Astrocyte of the spinal cord (primary cell): ENCODE data around the gene KCP.

Experiments
- DNase-seq: peaks from one replicate; pipeline ENCODE4 v3.0.0; 2011; ENCODE audit warnings: low read depth, low spot score
- H3K4me3 ChIP-seq: 2 replicates; pipeline ENCODE4 v1.5.1; 2011; ENCODE audit warnings: low read depth, mild to moderate bottlenecking, low read length, moderate library complexity
- in situ Hi-C: cut with HindIII; loops from 2 replicates; pipeline ENCODE4 v1.10.0; 2017; ENCODE audit warnings: low sequenced_read_pairs
- TF ChIP-seq, protein P1 (sequence below): IDR thresholded peaks from 2 replicates; pipeline ENCODE4 v1.5.1; 2012; ENCODE audit warnings: low read depth, mild to moderate bottlenecking, low read length, inconsistent platforms

Gene KCP

DNA sequence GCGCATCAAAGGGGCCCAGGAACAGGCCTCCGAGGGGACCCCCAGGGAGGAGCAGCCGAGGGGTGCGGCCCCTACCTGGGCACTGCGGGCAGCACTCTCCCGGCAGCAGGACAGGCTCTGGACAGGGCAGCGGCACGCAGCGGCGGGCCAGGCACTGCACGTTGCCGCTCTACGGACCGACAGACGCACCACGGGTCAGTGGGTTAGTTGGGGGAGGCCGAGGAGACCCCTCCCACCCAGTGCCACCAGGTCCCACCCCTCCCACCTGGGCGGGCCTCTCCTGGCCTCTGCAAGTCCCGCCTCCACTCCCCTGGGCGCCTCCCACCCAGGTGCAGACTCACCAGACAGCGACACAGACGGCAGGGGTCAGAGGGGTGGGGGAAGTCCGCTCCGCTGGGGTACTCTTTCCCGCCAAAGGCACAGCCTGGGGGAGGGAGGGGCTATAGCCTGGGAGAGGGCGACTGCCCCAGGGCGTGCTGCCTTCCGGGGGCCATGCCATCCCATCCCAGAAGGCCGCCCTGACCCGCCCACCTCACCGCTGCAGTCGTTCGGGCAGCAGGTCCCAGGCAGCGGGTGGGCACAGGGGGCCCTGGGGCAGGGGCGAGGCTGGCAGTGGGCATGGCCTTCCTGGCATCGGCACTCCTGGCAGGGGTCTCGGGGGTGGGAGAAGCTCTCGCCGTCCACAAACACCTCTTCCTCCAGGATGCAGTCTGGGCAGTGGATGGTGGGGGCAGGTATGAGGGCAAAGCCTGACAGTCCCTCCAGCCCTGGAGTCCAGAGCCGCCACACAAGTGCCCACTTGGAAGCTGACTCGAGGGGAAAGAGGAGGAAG lies 19.2 kb downstream of the KCP start:
- no peak for DNase-seq

DNA sequence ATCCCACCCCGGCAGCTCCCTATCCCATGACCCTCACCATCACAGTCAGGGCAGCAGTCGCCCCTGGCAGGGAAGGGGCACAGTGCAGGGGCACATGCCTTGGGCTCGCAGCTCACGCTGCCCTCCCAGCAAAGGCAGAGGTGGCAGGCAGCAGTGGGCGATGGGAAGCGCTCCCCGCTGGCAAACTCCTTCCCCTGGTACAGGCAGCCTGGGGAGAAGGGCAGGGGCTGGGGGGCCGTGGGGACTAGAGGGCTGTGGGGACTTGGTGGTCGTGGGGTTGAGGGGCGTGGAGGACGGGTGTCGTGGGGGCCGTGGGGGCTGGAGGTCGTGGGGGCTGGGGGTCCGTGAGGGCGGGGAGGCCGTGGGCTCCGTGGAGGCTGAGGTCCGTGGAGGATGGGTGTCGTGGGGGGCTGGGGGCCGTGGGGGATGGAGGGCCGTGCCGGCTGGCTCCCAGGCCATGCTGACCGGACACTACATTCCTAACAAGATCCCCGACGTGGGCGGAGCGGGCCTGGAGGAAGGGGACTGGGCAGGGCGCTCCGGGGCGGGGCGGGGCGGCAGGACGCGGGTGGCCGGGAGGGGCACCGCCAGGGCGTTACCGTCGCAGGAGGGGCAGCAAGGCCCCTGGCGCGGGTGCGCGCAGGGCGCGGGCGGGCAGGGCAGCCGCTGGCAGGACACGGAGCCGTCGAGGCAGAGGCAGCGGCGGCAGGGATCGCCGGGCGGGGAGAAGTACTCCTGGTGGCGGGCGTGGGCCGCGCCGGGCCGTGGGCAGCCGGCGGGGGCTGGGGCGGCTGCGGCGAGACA lies 20.0 kb downstream of the KCP start:
- TF ChIP-seq, protein P1, sequence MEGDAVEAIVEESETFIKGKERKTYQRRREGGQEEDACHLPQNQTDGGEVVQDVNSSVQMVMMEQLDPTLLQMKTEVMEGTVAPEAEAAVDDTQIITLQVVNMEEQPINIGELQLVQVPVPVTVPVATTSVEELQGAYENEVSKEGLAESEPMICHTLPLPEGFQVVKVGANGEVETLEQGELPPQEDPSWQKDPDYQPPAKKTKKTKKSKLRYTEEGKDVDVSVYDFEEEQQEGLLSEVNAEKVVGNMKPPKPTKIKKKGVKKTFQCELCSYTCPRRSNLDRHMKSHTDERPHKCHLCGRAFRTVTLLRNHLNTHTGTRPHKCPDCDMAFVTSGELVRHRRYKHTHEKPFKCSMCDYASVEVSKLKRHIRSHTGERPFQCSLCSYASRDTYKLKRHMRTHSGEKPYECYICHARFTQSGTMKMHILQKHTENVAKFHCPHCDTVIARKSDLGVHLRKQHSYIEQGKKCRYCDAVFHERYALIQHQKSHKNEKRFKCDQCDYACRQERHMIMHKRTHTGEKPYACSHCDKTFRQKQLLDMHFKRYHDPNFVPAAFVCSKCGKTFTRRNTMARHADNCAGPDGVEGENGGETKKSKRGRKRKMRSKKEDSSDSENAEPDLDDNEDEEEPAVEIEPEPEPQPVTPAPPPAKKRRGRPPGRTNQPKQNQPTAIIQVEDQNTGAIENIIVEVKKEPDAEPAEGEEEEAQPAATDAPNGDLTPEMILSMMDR, result no peak
- in situ Hi-C loops, result no loop called here
- no peak for DNase-seq
- H3K4me3 ChIP-seq, result no peak overlapping the region

More for the DNA sequence above, 19.2 kb downstream of the KCP start:
- in situ Hi-C loops, result no loop called here
- TF ChIP-seq, protein P1, result no peak
- no peak overlapping the region for H3K4me3 ChIP-seq

GRCh38 chr7:128889121-128889520 lies 21.4 kb downstream of the KCP start:
- DNase-seq, result no peak
- no peak overlapping the region for H3K4me3 ChIP-seq
- TF ChIP-seq, protein P1, result no peak
- in situ Hi-C loops, result no loop called here

DNA sequence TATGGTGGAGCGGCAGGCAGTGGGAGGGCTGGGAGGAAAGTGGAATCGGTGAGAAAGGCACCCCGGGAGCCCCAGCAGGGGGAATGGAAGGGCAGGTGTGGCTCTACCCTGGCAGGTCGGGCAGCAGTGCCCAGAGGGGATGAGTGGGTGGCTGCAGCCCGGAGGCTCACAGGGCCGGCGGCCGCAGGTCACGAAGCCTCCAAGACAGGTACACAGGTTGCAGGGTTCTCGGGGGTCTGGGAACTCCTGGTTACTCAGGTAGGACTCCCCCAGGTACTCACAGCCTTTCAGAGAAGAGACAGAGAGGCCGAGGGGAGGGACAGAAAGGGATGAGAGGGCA lies 21.8 kb downstream of the KCP start:
- H3K4me3 ChIP-seq, result no peak overlapping the region
- DNase-seq, result no peak
- TF ChIP-seq, protein P1, result no peak
- in situ Hi-C loops, result no loop called here

- no peak for DNase-seq
- H3K4me3 ChIP-seq, result no peak overlapping the region
- TF ChIP-seq, protein P1, result no peak
- in situ Hi-C loops, result no loop called here
Measured at GRCh38 chr7:128888039-128888755, 22.3 kb downstream of the KCP start.
